Measurements from ENCODE around the gene IQGAP3. TPM values are rescaled to one million over a fixed set of nuclear protein-coding genes. Genes with fewer than 3 reads are reported as not detected.

Gene IQGAP3
- total and polyA plus RNA-seq, 4 donors, result under 0.01 to 8.5 (median 0.43) TPM

- H3K36me3 ChIP-seq (ENCODE audit: control insufficient read depth in 4 of 4, insufficient read depth in 3 of 4, low read depth in 1 of 4, low read length in 3 of 4), result peaks cover 17 to 62% (median 54%) of the 10 kb centered on the region in 4 donors
- DNase-seq (ENCODE audit: low spot score), result no peak
- H3K27me3 ChIP-seq (ENCODE audit: control insufficient read depth in 4 of 4, insufficient read depth in 4 of 4, low read length in 3 of 4), result no peaks in the 10 kb centered on the region
- H3K27ac ChIP-seq (ENCODE audit: low read depth in 1 of 2, low read length in 2 of 2), result peak overlapping the region in 1 of 2 donors; percentile 40
- H3K9ac ChIP-seq (ENCODE audit: low read depth in 1 of 2, low read length in 2 of 2), result no peak overlapping the region
- 74% methylated on average over 8 of the region's 8 CpGs for WGBS
- H3K4me1 ChIP-seq (ENCODE audit: control insufficient read depth in 4 of 4, insufficient read depth in 4 of 4, low read length in 3 of 4), result peaks cover 18 to 51% (median 36%) of the 10 kb centered on the region in 4 donors
- no peak overlapping the region for H3K4me3 ChIP-seq (ENCODE audit: low read depth in 1 of 3, low read length in 3 of 3)
- TF ChIP-seq EGR1 (IDR thresholded peaks at IDR 0.05; ENCODE audit: low read depth in 2 of 2), result no peak
- TF ChIP-seq JUND (IDR thresholded peaks at IDR 0.05), result no peak
- no peak for TF ChIP-seq YY1 (IDR thresholded peaks at IDR 0.05)
- no peaks in the 10 kb centered on the region for H3K9me3 ChIP-seq (ENCODE audit: control insufficient read depth in 4 of 4, low read length in 3 of 4)
Measured at GRCh38 chr1:156476501-156477298, 95.7 kb downstream of the IQGAP3 start.

DNA sequence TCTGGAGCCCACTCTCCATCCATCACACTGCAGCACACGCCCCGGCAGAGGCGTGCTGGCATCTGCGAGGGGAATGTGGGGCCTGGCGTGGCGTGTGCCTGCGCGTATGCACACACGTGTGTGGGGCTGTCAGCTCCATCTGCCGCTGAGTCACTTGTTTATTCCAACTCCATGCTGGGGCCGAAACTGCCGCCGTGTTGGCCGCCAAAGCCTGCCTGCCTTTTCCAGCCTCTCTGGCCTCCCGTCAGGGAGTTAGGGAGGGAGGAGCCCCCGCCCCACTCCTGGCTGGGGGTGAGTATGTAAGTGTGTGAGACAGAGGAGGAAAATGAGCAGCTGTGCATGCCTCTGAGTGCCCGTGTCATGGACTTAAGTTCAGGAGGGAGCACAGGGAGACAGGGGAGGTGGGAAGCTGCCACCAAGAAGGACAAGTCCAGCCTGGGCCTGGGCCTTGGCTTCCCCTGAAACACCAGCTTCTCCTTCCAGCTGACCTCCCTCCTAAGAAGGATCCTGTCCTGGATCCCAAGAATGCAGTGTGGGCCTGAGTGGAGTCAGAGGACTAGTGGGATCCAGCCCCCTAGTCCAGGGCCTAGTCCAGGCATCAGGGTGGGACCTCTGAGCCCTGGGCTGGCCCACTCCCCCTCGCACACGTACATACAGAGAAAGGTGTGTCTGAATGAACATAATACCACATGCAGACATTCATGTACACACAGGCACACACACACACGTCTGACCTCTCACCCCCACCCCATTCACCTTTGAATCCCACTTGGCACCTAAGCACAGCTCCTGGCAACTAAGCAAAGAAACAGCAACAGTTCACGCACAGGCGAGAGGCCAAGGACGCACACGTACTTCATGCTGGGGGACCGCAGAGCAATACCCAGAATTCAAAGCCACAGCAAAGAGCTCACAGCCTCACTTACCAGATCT is 96.5 kb downstream of the IQGAP3 start:
- peak; percentile 14 for TF ChIP-seq YY1 (IDR thresholded peaks at IDR 0.05)
- TF ChIP-seq RXRA (IDR thresholded peaks at IDR 0.05), result peak; percentile 83
- peak; percentile 69 for TF ChIP-seq NR2F2 (IDR thresholded peaks at IDR 0.05)
- TF ChIP-seq HNF4A (conservative IDR thresholded peaks at IDR 0.05), result peak; percentile 56 to 61
- TF ChIP-seq SP1 (IDR thresholded peaks at IDR 0.05), result peak; percentile 55
- TF ChIP-seq FOXA2 (IDR thresholded peaks at IDR 0.05), result peak; percentile 27
- TF ChIP-seq FOXA1 (IDR thresholded peaks at IDR 0.05), result no peak
- TF ChIP-seq GABPA (IDR thresholded peaks at IDR 0.05 in 1 of 2, conservative IDR thresholded peaks at IDR 0.05 in 1 of 2), result no peak
- WGBS, result 71% methylated on average over 25 of the region's 25 CpGs
- Histone ChIP-seq H3K9me3 (ENCODE audit: control insufficient read depth in 4 of 4, low read length in 3 of 4) (no peaks in the 10 kb centered on the region), H3K27ac (ENCODE audit: low read depth in 1 of 2, low read length in 2 of 2) (peak overlapping the region; percentile 7 to 40), H3K4me3 (ENCODE audit: low read depth in 1 of 3, low read length in 3 of 3) (no peak overlapping the region), H3K4me1 (ENCODE audit: control insufficient read depth in 4 of 4, insufficient read depth in 4 of 4, low read length in 3 of 4) (peaks cover 18 to 55% (median 39%) of the 10 kb centered on the region in 4 donors), H3K36me3 (ENCODE audit: control insufficient read depth in 4 of 4, insufficient read depth in 3 of 4, low read depth in 1 of 4, low read length in 3 of 4) (peaks cover 17 to 54% (median 49%) of the 10 kb centered on the region in 4 donors), H3K27me3 (ENCODE audit: control insufficient read depth in 4 of 4, insufficient read depth in 4 of 4, low read length in 3 of 4) (no peaks in the 10 kb centered on the region), H3K9ac (ENCODE audit: low read depth in 1 of 2, low read length in 2 of 2) (no peak overlapping the region)
- DNase-seq (ENCODE audit: low spot score), result no peak

Small RNA genes within 50 kb of the gene (small RNA-seq; reads per million reads assigned to genes)
- gene RF00019, result not detected

Other genes with a start within 250 kb of the IQGAP3 start
- 100 to 1,000 TPM; 135 to 144 TPM for gene CCT3, start 234.3 kb downstream of the IQGAP3 start, total RNA-seq
- gene CCT3, start 234.3 kb downstream of the IQGAP3 start, polyA plus RNA-seq, result 100 to 1,000 TPM in 1 of 2 donors, 10 to 100 TPM in 1; 74.5 to 102 TPM
- under 1 TPM in 1 of 2 donors, not detected in 1; 0.28 TPM for gene TSACC, start 234.0 kb downstream of the IQGAP3 start, total RNA-seq
- 1 to 10 TPM in 1 of 2 donors, under 1 TPM in 1; 0.60 to 2.7 TPM for gene TSACC, start 234.0 kb downstream of the IQGAP3 start, polyA plus RNA-seq
- gene RHBG, start 203.4 kb downstream of the IQGAP3 start, total RNA-seq, result 1 to 10 TPM; 1.0 to 3.5 TPM
- 1 to 10 TPM in 1 of 2 donors, under 1 TPM in 1; 0.25 to 6.4 TPM for gene RHBG, start 203.4 kb downstream of the IQGAP3 start, polyA plus RNA-seq
- 1 to 10 TPM; 5.2 to 5.7 TPM for gene MEF2D, start 71.8 kb downstream of the IQGAP3 start, total RNA-seq
- 1 to 10 TPM; 3.4 to 7.6 TPM for gene MEF2D, start 71.8 kb downstream of the IQGAP3 start, polyA plus RNA-seq
- under 1 TPM; 0.08 to 0.14 TPM for gene TTC24, start 7.2 kb upstream of the IQGAP3 start, total RNA-seq
- gene TTC24, start 7.2 kb upstream of the IQGAP3 start, polyA plus RNA-seq, result under 1 TPM in 1 of 2 donors, not detected in 1; 0.10 TPM
- gene NAXE, start 19.2 kb upstream of the IQGAP3 start, total RNA-seq, result 10 to 100 TPM; 20.6 to 35.0 TPM
- gene NAXE, start 19.2 kb upstream of the IQGAP3 start, polyA plus RNA-seq, result 10 to 100 TPM; 58.9 to 73.8 TPM
- 10 to 100 TPM in 1 of 2 donors, 1 to 10 TPM in 1; 7.6 to 18.7 TPM for gene GPATCH4, start 28.9 kb upstream of the IQGAP3 start, total RNA-seq
- 10 to 100 TPM; 13.8 to 23.6 TPM for gene GPATCH4, start 28.9 kb upstream of the IQGAP3 start, polyA plus RNA-seq
- gene HAPLN2, start 46.9 kb upstream of the IQGAP3 start, total RNA-seq, result under 1 TPM in 1 of 2 donors, not detected in 1; 0.08 TPM
- gene HAPLN2, start 46.9 kb upstream of the IQGAP3 start, polyA plus RNA-seq, result under 1 TPM in 1 of 2 donors, not detected in 1; 0.03 TPM
- gene BCAN, start 69.6 kb upstream of the IQGAP3 start, total RNA-seq, result not detected
- gene BCAN, start 69.6 kb upstream of the IQGAP3 start, polyA plus RNA-seq, result under 1 TPM in 1 of 2 donors, not detected in 1; 0.02 TPM
- 1 to 10 TPM; 1.4 to 2.5 TPM for gene NES, start 104.8 kb upstream of the IQGAP3 start, total RNA-seq
- 1 to 10 TPM in 1 of 2 donors, under 1 TPM in 1; 0.15 to 3.1 TPM for gene NES, start 104.8 kb upstream of the IQGAP3 start, polyA plus RNA-seq
- under 1 TPM in 1 of 2 donors, not detected in 1; 0.14 TPM for gene CRABP2, start 133.0 kb upstream of the IQGAP3 start, total RNA-seq
- under 1 TPM in 1 of 2 donors, not detected in 1; 0.22 TPM for gene CRABP2, start 133.0 kb upstream of the IQGAP3 start, polyA plus RNA-seq
- gene METTL25B, start 155.9 kb upstream of the IQGAP3 start, total RNA-seq, result 10 to 100 TPM in 1 of 2 donors, 1 to 10 TPM in 1; 6.9 to 13.5 TPM
- gene METTL25B, start 155.9 kb upstream of the IQGAP3 start, polyA plus RNA-seq, result 10 to 100 TPM; 10.2 to 12.7 TPM
- gene ISG20L2, start 156.2 kb upstream of the IQGAP3 start, total RNA-seq, result 1 to 10 TPM; 5.6 to 7.5 TPM
- gene ISG20L2, start 156.2 kb upstream of the IQGAP3 start, polyA plus RNA-seq, result 1 to 10 TPM; 6.0 to 9.9 TPM
- gene MRPL24, start 168.5 kb upstream of the IQGAP3 start, total RNA-seq, result 10 to 100 TPM; 26.2 to 47.4 TPM
- gene MRPL24, start 168.5 kb upstream of the IQGAP3 start, polyA plus RNA-seq, result 100 to 1,000 TPM in 1 of 2 donors, 10 to 100 TPM in 1; 74.8 to 123 TPM
- gene HDGF, start 179.1 kb upstream of the IQGAP3 start, total RNA-seq, result 100 to 1,000 TPM; 120 to 148 TPM
- 100 to 1,000 TPM in 1 of 2 donors, 10 to 100 TPM in 1; 41.7 to 119 TPM for gene HDGF, start 179.1 kb upstream of the IQGAP3 start, polyA plus RNA-seq
- 10 to 100 TPM in 1 of 2 donors, 1 to 10 TPM in 1; 8.8 to 10.7 TPM for gene PRCC, start 195.0 kb upstream of the IQGAP3 start, total RNA-seq
- 10 to 100 TPM; 17.9 to 19.3 TPM for gene PRCC, start 195.0 kb upstream of the IQGAP3 start, polyA plus RNA-seq
- gene SH2D2A, start 244.3 kb upstream of the IQGAP3 start, total RNA-seq, result under 1 TPM; 0.14 to 0.17 TPM
- gene SH2D2A, start 244.3 kb upstream of the IQGAP3 start, polyA plus RNA-seq, result under 1 TPM; 0.32 to 0.38 TPM

Data from liver (tissue), 10 donors.